ENCODE data around the gene TADA3. TPM values are rescaled to one million over a fixed set of nuclear protein-coding genes. Genes with fewer than 3 reads are reported as not detected.

TADA3 gene
- total RNA-seq, 1 donor from 2014 or later = 69.6 TPM

GRCh38 chr3:9806688-9807589 lies 14.7 kb upstream of the TADA3 start:
- TF ChIP-seq CTCF (IDR thresholded peaks at IDR 0.05) = no peak
- H3K27me3 Mint-ChIP-seq (ENCODE audit: low read depth) = no peaks in the 10 kb centered on the region
- no peak for DNase-seq (ENCODE audit: low spot score)
- peaks cover 35% of the 10 kb centered on the region for H3K4me1 Mint-ChIP-seq (ENCODE audit: low read depth)
- H3K27ac Mint-ChIP-seq (ENCODE audit: unreplicated experiment) = no peak overlapping the region
- no peak overlapping the region for H3K4me3 Mint-ChIP-seq (ENCODE audit: unreplicated experiment)
- no peaks in the 10 kb centered on the region for H3K9me3 Mint-ChIP-seq (ENCODE audit: low read depth)
- H3K36me3 Mint-ChIP-seq (ENCODE audit: low read depth) = peaks cover 24% of the 10 kb centered on the region

- no peak for TF ChIP-seq CTCF (IDR thresholded peaks at IDR 0.05)
These were observed 13.9 kb upstream of the TADA3 start for GRCh38 chr3:9806137-9806536.

GRCh38 chr3:9804996-9805395 lies 12.7 kb upstream of the TADA3 start:
- TF ChIP-seq CTCF (IDR thresholded peaks at IDR 0.05) = no peak
- DNase-seq (ENCODE audit: low spot score) = no peak
- Mint-ChIP-seq H3K9me3 (ENCODE audit: low read depth) (no peaks in the 10 kb centered on the region), H3K4me1 (ENCODE audit: low read depth) (peaks cover 19% of the 10 kb centered on the region), H3K27ac (ENCODE audit: unreplicated experiment) (no peak overlapping the region), H3K27me3 (ENCODE audit: low read depth) (no peaks in the 10 kb centered on the region), H3K36me3 (ENCODE audit: low read depth) (peaks cover 32% of the 10 kb centered on the region), H3K4me3 (ENCODE audit: unreplicated experiment) (no peak overlapping the region)

More at GRCh38 chr3:9806137-9806536, 13.9 kb upstream of the TADA3 start:
- Mint-ChIP-seq H3K9me3 (ENCODE audit: low read depth) (no peaks in the 10 kb centered on the region), H3K27me3 (ENCODE audit: low read depth) (no peaks in the 10 kb centered on the region), H3K27ac (ENCODE audit: unreplicated experiment) (no peak overlapping the region), H3K4me3 (ENCODE audit: unreplicated experiment) (no peak overlapping the region), H3K4me1 (ENCODE audit: low read depth) (peaks cover 28% of the 10 kb centered on the region), H3K36me3 (ENCODE audit: low read depth) (peaks cover 28% of the 10 kb centered on the region)
- no peak for DNase-seq (ENCODE audit: low spot score)

GRCh38 chr3:9803494-9803893 lies 11.2 kb upstream of the TADA3 start:
- Mint-ChIP-seq H3K4me1 (ENCODE audit: low read depth) (peaks cover 7% of the 10 kb centered on the region), H3K9me3 (ENCODE audit: low read depth) (no peaks in the 10 kb centered on the region), H3K36me3 (ENCODE audit: low read depth) (peaks cover 38% of the 10 kb centered on the region), H3K4me3 (ENCODE audit: unreplicated experiment) (no peak overlapping the region), H3K27ac (ENCODE audit: unreplicated experiment) (peak overlapping the region; percentile 83), H3K27me3 (ENCODE audit: low read depth) (no peaks in the 10 kb centered on the region)
- no peak for TF ChIP-seq CTCF (IDR thresholded peaks at IDR 0.05)
- DNase-seq (ENCODE audit: low spot score) = no peak

GRCh38 chr3:9800529-9800928 lies 8.3 kb upstream of the TADA3 start:
- Mint-ChIP-seq H3K36me3 (ENCODE audit: low read depth) (peaks cover 41% of the 10 kb centered on the region), H3K27ac (ENCODE audit: unreplicated experiment) (peak overlapping the region; percentile 41), H3K27me3 (ENCODE audit: low read depth) (no peaks in the 10 kb centered on the region), H3K4me1 (ENCODE audit: low read depth) (peaks cover 1% of the 10 kb centered on the region), H3K9me3 (ENCODE audit: low read depth) (no peaks in the 10 kb centered on the region), H3K4me3 (ENCODE audit: unreplicated experiment) (no peak overlapping the region)
- TF ChIP-seq CTCF (IDR thresholded peaks at IDR 0.05) = peak; percentile 65
- DNase-seq (ENCODE audit: low spot score) = no peak
